Transverse colon (tissue), 4 donors: ENCODE results near the gene PTN. TPM values are rescaled to one million over a fixed set of nuclear protein-coding genes. Genes with fewer than 3 reads are reported as not detected.
"Not testable (repeated sequence)": the region's sequence is repeated elsewhere in the genome, so short reads cannot be mapped to it uniquely, and the experiment has no call there.

ENCODE experiments used
- DNase-seq: peaks from one replicate; pipeline ENCODE4 v3.0.0-alpha.2; 2019
- H3K27ac ChIP-seq, 4 donors: fragments of 200-600 bp; sonication (generic); 2 replicates each; pipeline ENCODE4 v1.5.1; 2016 to 2018; ENCODE audit warnings: inconsistent platforms in 4 of 4
- H3K27me3 ChIP-seq: fragments of 200-600 bp; sonication (generic); 2 replicates; pipeline ENCODE4 v1.5.1; 2017; ENCODE audit warnings: inconsistent platforms
- H3K36me3 ChIP-seq, 4 donors: fragments of 200-600 bp; sonication (generic); 2 replicates each; pipeline ENCODE4 v1.5.1; 2017 to 2019; ENCODE audit warnings: inconsistent platforms in 4 of 4
- H3K4me1 ChIP-seq, 4 donors: fragments of 200-600 bp; sonication (generic); 2 replicates each; pipeline ENCODE4 v1.5.1; 2017 to 2020; ENCODE audit warnings: inconsistent platforms in 4 of 4
- H3K4me3 ChIP-seq, 4 donors: fragments of 200-600 bp; sonication (generic); 1 replicate in 1 of 4; 2 replicates in 3 of 4; pipeline versions ENCODE4 v1.5.1 to v1.6.1; 2017 to 2019; ENCODE audit warnings: inconsistent platforms in 4 of 4
- H3K9me3 ChIP-seq, 2 donors: fragments of 200-600 bp; sonication (generic); 2 replicates each; pipeline ENCODE4 v1.5.1; 2017 to 2019; ENCODE audit warnings: inconsistent platforms in 2 of 2
- CTCF ChIP-seq, 5 experiments: fragments of 200-600 bp in 3 of 5; fragments of 450-650 bp in 2 of 5; sonication (generic) in 3 of 5; IDR thresholded peaks; 1 replicate in 2 of 5; 2 replicates in 3 of 5; pipeline ENCODE4 v1.5.1; 2016 to 2017; ENCODE audit warnings: antibody characterized with exemption in 5 of 5, inconsistent platforms in 3 of 5, mild to moderate bottlenecking in 2 of 5, moderate library complexity in 1 of 5
- EP300 ChIP-seq: sonication (generic); formaldehyde crosslinking; IDR thresholded peaks from one replicate; pipeline ENCODE4 v1.6.1; 2017; ENCODE audit warnings: antibody characterized with exemption, low read depth
- POLR2A ChIP-seq: fragments of 450-650 bp; IDR thresholded peaks from one replicate; pipeline ENCODE4 v1.6.1; 2016; ENCODE audit warnings: antibody characterized with exemption, mild to moderate bottlenecking, moderate library complexity
- POLR2AphosphoS5 ChIP-seq, 3 donors: sonication (generic); formaldehyde crosslinking; IDR thresholded peaks; one replicate each; pipeline ENCODE4 v1.6.1; 2016; ENCODE audit warnings: antibody characterized with exemption in 3 of 3
- WGBS, 2 donors: methylation state at CpG; one replicate each; pipeline ENCODE4 v1.1.5; 2018; ENCODE audit warnings: low coverage in 1 of 2; 5-methylcytosine and 5-hydroxymethylcytosine counted together
- in situ Hi-C, 4 donors: fragments of 200-750 bp; cut with MboI; loops; one replicate each; pipeline versions ENCODE4 v1.15.0 to v1.15.1; 2017; ENCODE audit warnings: low sequenced_read_pairs in 3 of 4, low pct_ligation_motif_present in 1 of 4, low pct_unique_long_range_greater_than_20kb in 1 of 4
- intact Hi-C: fragments of 100-400 bp; cut with DNase I; formaldehyde crosslinking; loops from one replicate; pipeline ENCODE4 v1.15.1; 2023; ENCODE audit warnings: low total_unique reads
- total RNA-seq, 4 donors: library from RNA; depleted of rRNA; stranded (reverse); fragments of >200 nt; gene quantifications; one replicate each; pipeline ENCODE4 v1.1.0, GENCODE V29; 2016

The PTN gene
- total RNA-seq, 4 donors from 2014 or later: 3.0 to 6.4 (median 3.8) TPM

GRCh38 chr7:137269240-137269639 is 74.3 kb downstream of the PTN start:
- TF ChIP-seq CTCF (IDR thresholded peaks at IDR 0.05) (no peak), POLR2AphosphoS5 (IDR thresholded peaks at IDR 0.05) (no peak), POLR2A (no peak), EP300 (no peak)
- 80 to 83% methylated on average over 1 to 2 of the region's 2 CpGs for WGBS, 2 donors
- Histone ChIP-seq H3K27me3 (no peaks in the 10 kb centered on the region), H3K9me3 (no peaks in the 10 kb centered on the region), H3K36me3 (no peaks in the 10 kb centered on the region), H3K4me1 (no peaks in the 10 kb centered on the region), H3K4me3 (no peak overlapping the region), H3K27ac (no peak overlapping the region)
- no peak for DNase-seq
- intact Hi-C loops (no loop called here), in situ Hi-C loops (no loop called here)

GRCh38 chr7:137268001-137268865 is 75.3 kb downstream of the PTN start:
- in situ Hi-C loops, H3K9me3 ChIP-seq, intact Hi-C loops, DNase-seq, H3K4me3 ChIP-seq, H3K27me3 ChIP-seq, H3K27ac ChIP-seq, H3K36me3 ChIP-seq, H3K4me1 ChIP-seq: not testable (repeated sequence)
- WGBS, 2 donors: 92 to 94% methylated on average over 3 to 34 of the region's 34 CpGs

GRCh38 chr7:137266764-137267163 is 76.8 kb downstream of the PTN start:
- H3K36me3 ChIP-seq: no peaks in the 10 kb centered on the region
- H3K27ac ChIP-seq: no peak overlapping the region
- DNase-seq: no peak
- WGBS, 2 donors: 48 to 58% methylated on average over 4 of the region's 4 CpGs
- in situ Hi-C loops: no loop called here
- H3K4me3 ChIP-seq: no peak overlapping the region
- no peaks in the 10 kb centered on the region for H3K27me3 ChIP-seq
- no peaks in the 10 kb centered on the region for H3K4me1 ChIP-seq
- no peak for TF ChIP-seq POLR2AphosphoS5 (IDR thresholded peaks at IDR 0.05)
- no peak for TF ChIP-seq CTCF (IDR thresholded peaks at IDR 0.05)
- TF ChIP-seq EP300: no peak
- TF ChIP-seq POLR2A: no peak
- intact Hi-C loops: no loop called here
- no peaks in the 10 kb centered on the region for H3K9me3 ChIP-seq

GRCh38 chr7:137265480-137265879 is 78.1 kb downstream of the PTN start:
- H3K27me3 ChIP-seq, in situ Hi-C loops: not testable (repeated sequence)

GRCh38 chr7:137262599-137262998 is 80.9 kb downstream of the PTN start:
- Histone ChIP-seq H3K27ac (no peak overlapping the region), H3K36me3 (no peaks in the 10 kb centered on the region), H3K4me3 (no peak overlapping the region), H3K9me3 (no peaks in the 10 kb centered on the region), H3K4me1 (no peaks in the 10 kb centered on the region), H3K27me3 (no peaks in the 10 kb centered on the region)
- no peak for DNase-seq
- intact Hi-C loops (no loop called here), in situ Hi-C loops (no loop called here)
- TF ChIP-seq POLR2AphosphoS5 (IDR thresholded peaks at IDR 0.05): no peak
- no peak for TF ChIP-seq CTCF (IDR thresholded peaks at IDR 0.05)
- no peak for TF ChIP-seq POLR2A
- no peak for TF ChIP-seq EP300
- WGBS, 2 donors: 80 to 81% methylated on average over 5 to 7 of the region's 7 CpGs

More at GRCh38 chr7:137265480-137265879, 78.1 kb downstream of the PTN start:
- intact Hi-C loops, H3K9me3 ChIP-seq, H3K4me3 ChIP-seq, H3K36me3 ChIP-seq, DNase-seq, H3K27ac ChIP-seq, H3K4me1 ChIP-seq: not testable (repeated sequence)
- WGBS, 2 donors: 79% methylated on average over 7 of the region's 7 CpGs; no CpG with 5 or more reads in 1 of the 2 donors
